Measurements from ENCODE around the gene ZBTB16.

Gene ZBTB16

DNA sequence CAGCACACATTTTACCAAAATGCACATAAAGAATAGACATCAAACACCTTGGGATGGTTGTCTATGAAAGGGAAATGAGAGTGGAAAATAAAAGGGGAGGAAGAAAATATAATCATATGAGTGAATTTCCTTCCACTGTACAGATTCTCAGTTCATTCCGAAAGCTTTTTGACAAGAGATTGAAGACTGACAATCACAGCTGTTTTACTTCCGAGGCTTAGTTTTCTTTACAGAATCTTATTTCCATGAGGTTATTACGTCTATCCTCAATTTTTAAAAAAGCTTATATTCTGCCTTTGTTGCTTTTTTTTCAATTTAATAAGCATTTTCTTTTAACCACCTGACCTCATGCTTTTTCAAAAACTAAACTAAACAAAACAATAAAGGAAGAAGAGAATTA lies 223.9 kb downstream of the ZBTB16 start:
- DNase-seq = no peak

DNA sequence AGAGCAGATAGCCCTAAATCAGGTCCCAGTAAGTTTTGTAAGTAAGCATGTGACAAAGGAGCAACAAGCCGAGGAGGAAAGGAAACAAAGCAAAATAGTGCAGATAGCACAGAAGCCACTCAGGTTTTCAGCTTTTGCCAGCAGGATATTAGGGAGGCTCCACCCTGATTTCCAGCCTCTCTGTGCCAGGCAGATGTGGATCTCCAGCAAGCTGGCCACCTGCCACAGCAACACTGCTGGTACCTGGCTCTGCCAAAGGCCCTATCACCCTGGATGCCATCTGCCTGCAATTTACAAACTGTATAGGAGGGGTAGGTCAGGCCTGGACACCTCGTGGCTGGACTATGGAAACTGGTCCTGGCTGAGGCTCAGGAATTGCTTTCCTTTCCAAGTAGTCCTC lies 224.5 kb downstream of the ZBTB16 start:
- no peak for DNase-seq

GRCh38 chr11:114284914-114285313 lies 225.4 kb downstream of the ZBTB16 start:
- DNase-seq = no peak

DNA sequence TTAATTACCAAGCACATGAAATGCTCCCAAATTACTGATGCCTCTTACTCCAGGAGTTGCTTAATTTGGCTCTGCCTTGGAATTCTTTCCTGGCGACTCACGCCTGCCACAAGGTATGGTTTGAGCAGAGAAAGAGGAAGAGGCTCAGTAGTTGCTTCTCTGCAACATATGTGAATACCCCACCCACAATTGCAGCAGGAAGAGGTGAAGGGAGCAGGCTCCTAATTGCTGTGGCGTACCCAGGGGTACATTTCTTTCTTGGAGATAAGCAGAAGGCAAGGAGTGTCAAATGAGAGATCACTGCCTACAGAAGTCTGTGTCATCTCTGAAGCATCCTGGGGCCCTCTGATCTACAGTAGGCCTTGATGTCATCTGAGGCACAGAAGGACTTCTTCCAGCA lies 226.1 kb downstream of the ZBTB16 start:
- no peak for DNase-seq

GRCh38 chr11:114286229-114286628 lies 226.7 kb downstream of the ZBTB16 start:
- no peak for DNase-seq

DNA sequence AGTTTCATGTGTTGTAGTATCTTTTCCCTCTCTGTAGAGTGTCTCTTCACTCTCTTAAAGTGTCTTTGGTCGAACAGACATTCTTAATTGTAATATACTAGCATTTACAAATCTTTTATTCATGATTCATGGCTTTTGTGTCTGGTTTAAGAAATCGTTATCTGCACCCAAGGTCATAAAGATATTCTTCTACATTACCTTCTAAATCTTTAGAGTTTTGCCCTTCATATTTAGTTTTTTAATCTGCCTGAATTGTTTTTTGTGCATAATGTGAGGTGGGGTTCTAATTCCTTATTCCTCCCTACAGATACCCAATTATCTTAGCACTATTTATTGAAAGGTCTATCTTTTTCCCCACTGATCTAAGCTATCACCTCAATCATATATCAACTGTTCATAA lies 227.6 kb downstream of the ZBTB16 start:
- DNase-seq = no peak

DNA sequence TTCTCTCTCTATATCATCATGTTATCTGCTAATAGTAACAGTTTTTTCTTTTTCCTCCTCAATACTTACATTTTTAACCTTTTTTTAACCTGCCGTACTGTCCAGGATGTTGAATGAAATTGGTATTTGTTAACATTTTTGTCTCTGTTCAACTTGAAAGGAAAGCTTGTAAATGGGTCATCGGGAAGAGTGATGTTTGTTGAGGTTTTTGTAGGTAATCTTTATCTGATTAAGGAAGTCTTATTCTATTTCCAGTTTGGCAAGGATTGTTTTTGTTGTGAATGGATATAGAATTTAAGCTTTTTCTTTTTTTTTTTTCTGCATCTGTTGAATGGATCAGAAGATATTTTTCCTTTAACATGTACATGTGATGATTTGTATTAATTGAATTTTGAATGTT lies 228.6 kb downstream of the ZBTB16 start:
- DNase-seq = no peak

- no peak for DNase-seq
Measured at GRCh38 chr11:114289779-114290178, 230.3 kb downstream of the ZBTB16 start.

GRCh38 chr11:114290503-114291235 lies 231.2 kb downstream of the ZBTB16 start:
- no peak for DNase-seq

DNA sequence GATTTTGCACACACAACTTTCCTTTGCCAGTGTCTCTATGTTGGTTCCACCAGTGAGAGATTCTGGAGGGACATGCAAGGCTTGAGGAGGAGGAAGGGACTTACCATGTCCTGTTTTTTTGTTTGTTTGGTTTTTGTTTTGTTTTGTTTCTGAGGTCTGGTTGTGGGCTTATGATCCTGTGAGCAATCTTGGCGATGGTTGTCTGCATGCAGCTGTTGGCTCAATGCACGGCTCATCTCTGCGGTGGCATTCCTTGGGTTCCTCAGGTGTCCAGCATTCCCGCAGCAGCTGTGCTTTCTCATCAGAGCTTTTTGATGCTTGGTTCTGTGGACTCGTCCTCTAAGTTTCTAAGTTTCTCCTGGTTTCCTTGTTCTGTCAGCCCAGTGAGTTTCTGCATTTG lies 231.9 kb downstream of the ZBTB16 start:
- no peak for DNase-seq

GRCh38 chr11:114291842-114292680 lies 232.6 kb downstream of the ZBTB16 start:
- DNase-seq = no peak

DNA sequence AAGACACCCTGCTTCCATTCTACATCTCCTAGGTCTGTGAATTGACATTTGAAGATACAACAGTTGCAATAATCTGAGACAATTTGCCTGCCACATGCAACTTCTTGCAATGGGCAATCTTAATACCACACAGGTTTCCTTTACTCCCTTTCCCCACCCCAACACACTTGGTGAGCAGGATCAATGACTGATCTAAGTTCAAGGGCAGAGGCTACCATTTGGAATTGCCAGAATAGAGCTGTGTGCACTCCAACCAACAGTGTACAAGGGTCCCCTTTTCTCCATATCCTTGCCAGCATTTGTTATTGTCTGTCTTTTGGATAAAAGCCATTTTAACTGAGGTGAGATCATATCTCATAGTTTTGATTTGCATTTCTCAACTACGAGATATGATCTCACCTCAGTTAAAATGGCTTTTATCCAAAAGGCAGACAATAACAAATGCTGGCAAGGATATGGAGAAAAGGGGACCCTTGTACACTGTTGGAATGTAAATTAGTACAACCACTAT lies 233.7 kb downstream of the ZBTB16 start:
- no peak for DNase-seq

DNA sequence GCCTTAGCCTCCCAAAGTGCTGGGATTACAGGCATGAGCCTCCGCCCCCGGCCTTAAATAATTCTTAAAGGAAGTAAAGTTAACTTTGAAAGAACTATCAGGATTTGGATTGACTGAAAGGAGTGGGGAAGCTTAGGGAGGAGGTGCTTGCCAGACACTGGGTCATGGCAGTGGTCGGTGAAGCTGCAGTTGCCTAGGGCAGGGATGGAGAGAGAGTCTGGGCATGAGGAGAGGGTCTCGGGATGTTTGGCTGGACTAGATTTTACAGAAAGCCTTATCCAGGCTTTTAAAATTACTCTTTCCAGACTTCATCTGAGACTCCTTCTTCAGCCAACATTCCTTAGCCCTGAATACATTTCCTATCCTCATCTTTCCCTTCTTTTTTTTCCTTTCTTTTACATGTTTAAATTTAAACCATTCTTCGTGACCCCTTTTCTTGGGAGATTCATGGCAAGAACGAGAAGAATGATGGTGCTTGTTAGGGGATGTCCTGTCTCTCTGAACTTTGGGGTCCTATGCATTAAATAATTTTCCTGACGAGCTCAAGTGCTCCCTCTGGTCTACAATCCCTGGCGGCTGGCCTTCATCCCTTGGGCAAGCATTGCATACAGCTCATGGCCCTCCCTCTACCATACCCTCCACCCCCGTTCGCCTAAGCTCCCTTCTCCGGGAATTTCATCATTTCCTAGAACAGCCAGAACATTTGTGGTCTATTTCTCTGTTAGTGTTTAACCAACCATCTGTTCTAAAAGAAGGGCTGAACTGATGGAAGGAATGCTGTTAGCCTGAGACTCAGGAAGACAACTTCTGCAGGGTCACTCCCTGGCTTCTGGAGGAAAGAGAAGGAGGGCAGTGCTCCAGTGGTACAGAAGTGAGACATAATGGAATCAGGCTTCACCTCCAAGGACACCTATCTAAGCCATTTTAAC lies 236.4 kb downstream of the ZBTB16 start, which contains the start of gene NNMT:
NNMT (plus strand) TSS at position 724 of the 929 bp plus-strand sequence; CDS start at position 882, 158 bp downstream.
- DNase-seq = no peak

- no peak for DNase-seq
Measured at GRCh38 chr11:114296605-114297372, 237.3 kb downstream of the ZBTB16 start.

DNA sequence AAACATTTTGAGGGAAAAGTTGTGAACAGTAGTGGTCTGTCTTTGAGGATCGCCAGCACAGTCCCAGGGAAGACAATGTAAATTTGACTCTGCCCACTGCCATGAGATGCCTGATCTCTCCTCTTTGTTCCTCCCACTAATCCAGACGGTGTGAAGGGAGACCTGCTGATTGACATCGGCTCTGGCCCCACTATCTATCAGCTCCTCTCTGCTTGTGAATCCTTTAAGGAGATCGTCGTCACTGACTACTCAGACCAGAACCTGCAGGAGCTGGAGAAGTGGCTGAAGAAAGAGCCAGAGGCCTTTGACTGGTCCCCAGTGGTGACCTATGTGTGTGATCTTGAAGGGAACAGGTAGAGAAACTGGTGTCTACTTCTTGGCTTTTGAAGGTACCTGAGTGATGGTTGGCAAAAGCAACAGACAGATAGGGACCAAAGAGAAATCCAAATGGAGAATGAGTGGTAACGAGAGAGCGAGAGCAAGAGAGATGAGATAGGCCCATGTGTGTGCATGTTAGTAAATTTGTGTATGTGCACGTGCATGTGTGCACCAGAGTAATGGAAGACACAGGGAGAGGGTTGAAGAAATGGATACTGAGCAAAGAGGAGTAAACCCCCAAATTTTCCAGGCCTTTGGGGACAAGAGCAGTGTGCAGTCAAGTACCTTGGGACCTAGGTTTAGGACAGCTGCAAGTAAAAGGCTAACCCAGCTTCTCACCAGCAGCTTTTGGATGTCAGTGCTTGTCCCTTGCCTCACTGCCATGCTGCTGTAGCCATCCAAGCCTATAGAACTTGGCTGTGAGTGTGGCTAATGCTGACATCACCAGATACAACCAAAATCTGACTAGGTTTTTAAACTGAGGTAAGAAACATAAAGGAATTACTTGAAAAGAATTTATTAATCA lies 238.5 kb downstream of the ZBTB16 start:
- no peak for DNase-seq

DNA sequence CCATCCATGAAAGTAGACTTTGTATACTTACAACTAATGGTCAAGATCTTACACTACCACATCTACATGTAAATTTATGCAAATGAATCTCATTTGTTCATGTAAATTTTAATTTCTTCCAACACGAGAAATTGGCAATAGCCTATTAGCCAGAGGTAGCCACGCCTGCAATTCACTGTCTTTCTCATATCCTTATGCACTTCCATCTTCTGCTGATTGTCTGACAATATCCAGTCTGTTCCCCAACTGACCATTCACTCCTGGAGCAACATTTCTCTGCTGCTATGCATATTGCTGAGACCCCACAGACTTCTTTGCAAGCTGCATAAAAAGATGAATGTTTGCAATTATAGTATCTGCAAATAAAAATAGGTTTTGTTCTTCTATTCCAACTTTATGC lies 239.2 kb downstream of the ZBTB16 start:
- no peak for DNase-seq

Measured in C1 segment of cervical spinal cord (tissue), 14 donors.